Osteoblast (primary cell): ENCODE measurements around the gene NTRK2. TPM values are rescaled to one million over a fixed set of nuclear protein-coding genes. Genes with fewer than 3 reads are reported as not detected.

Source experiments
- DNase-seq: peaks from one replicate; pipeline ENCODE4 v3.0.0; 2011; ENCODE audit warnings: low spot score, mixed read lengths; ENCODE audit not compliant: insufficient read length; ENCODE audit errors: missing footprints
- H2AFZ ChIP-seq: 2 replicates; pipeline ENCODE4 v1.6.0; 2011; ENCODE audit warnings: mild to moderate bottlenecking, low read length
- H3K27ac ChIP-seq: 2 replicates; pipeline ENCODE4 v1.5.1; 2011; ENCODE audit warnings: mild to moderate bottlenecking, low read depth, low read length, moderate library complexity
- H3K27me3 ChIP-seq: 2 replicates; pipeline ENCODE4 v1.6.0; 2012; ENCODE audit warnings: mild to moderate bottlenecking, control low read depth, inconsistent platforms, low read length, moderate library complexity; ENCODE audit not compliant: insufficient read depth
- H3K36me3 ChIP-seq: 2 replicates; pipeline ENCODE4 v1.5.1; 2011; ENCODE audit warnings: mild to moderate bottlenecking, low read length, control low read depth, moderate library complexity; ENCODE audit not compliant: insufficient read depth
- H3K4me1 ChIP-seq: 2 replicates; pipeline ENCODE4 v1.5.1; 2011; ENCODE audit warnings: mild to moderate bottlenecking, low read length, control low read depth, moderate library complexity; ENCODE audit not compliant: insufficient read depth
- H3K4me2 ChIP-seq: 2 replicates; pipeline ENCODE4 v1.6.0; 2011; ENCODE audit warnings: mild to moderate bottlenecking, low read length; ENCODE audit not compliant: insufficient read depth
- H3K4me3 ChIP-seq: fragments of 200-600 bp; sonication (generic); 3 replicates; pipeline ENCODE4 v1.5.1; 2012; ENCODE audit warnings: mild to moderate bottlenecking, low read length, inconsistent platforms; ENCODE audit not compliant: insufficient read depth
- H3K79me2 ChIP-seq: 2 replicates; pipeline ENCODE4 v1.6.0; 2012; ENCODE audit warnings: mild to moderate bottlenecking, low read length, control low read depth, inconsistent platforms; ENCODE audit not compliant: insufficient read depth
- H3K9me3 ChIP-seq: 2 replicates; pipeline ENCODE4 v1.5.1; 2011; ENCODE audit warnings: low read depth, low read length, control low read depth
- H4K20me1 ChIP-seq: 2 replicates; pipeline ENCODE4 v1.6.0; 2012; ENCODE audit warnings: mild to moderate bottlenecking, low read length, control low read depth; ENCODE audit not compliant: insufficient read depth
- total RNA-seq: library from RNA; depleted of rRNA; stranded (reverse); fragments of >200 nt; gene quantifications from 2 replicates; pipeline ENCODE4 v1.2.3, GENCODE V29; 2012
- TF ChIP-seq, protein P1 (sequence below): IDR thresholded peaks from 2 replicates; pipeline ENCODE4 v1.5.1; 2011; ENCODE audit warnings: mild to moderate bottlenecking, low read depth, low read length, moderate library complexity; ENCODE audit errors: extremely low read depth

The NTRK2 gene
- total RNA-seq, 1 donor: 3.3 TPM

DNA sequence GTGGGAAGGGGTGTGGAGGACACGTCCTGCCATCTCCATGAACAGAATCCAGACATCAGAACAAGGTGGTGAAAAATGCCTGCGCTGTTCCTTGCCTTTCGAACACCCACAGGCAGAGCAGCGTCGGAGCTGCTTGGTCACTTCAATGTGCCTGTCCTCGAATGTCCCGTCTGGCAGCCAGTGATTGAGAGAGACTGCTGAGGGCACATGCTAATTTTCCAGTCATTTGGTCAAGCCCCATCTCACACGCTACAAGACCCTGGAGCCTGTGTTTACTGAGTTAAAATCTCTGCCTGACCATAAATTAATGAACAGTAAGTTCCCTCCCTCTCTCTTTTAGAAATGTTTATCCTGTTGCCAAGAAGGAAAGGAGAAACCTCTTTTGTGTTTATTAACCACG is 149.3 kb downstream of the NTRK2 start:
- Histone ChIP-seq H3K4me2 (no peak overlapping the region), H3K27me3 (no peaks in the 10 kb centered on the region), H3K27ac (no peak overlapping the region), H3K9me3 (no peaks in the 10 kb centered on the region), H3K4me1 (no peaks in the 10 kb centered on the region), H3K4me3 (no peak overlapping the region), H4K20me1 (no peaks in the 10 kb centered on the region), H3K36me3 (no peaks in the 10 kb centered on the region), H2AFZ (no peak overlapping the region), H3K79me2 (no peaks in the 10 kb centered on the region)
- no peak for DNase-seq
- TF ChIP-seq, protein P1, sequence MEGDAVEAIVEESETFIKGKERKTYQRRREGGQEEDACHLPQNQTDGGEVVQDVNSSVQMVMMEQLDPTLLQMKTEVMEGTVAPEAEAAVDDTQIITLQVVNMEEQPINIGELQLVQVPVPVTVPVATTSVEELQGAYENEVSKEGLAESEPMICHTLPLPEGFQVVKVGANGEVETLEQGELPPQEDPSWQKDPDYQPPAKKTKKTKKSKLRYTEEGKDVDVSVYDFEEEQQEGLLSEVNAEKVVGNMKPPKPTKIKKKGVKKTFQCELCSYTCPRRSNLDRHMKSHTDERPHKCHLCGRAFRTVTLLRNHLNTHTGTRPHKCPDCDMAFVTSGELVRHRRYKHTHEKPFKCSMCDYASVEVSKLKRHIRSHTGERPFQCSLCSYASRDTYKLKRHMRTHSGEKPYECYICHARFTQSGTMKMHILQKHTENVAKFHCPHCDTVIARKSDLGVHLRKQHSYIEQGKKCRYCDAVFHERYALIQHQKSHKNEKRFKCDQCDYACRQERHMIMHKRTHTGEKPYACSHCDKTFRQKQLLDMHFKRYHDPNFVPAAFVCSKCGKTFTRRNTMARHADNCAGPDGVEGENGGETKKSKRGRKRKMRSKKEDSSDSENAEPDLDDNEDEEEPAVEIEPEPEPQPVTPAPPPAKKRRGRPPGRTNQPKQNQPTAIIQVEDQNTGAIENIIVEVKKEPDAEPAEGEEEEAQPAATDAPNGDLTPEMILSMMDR: no peak

DNA sequence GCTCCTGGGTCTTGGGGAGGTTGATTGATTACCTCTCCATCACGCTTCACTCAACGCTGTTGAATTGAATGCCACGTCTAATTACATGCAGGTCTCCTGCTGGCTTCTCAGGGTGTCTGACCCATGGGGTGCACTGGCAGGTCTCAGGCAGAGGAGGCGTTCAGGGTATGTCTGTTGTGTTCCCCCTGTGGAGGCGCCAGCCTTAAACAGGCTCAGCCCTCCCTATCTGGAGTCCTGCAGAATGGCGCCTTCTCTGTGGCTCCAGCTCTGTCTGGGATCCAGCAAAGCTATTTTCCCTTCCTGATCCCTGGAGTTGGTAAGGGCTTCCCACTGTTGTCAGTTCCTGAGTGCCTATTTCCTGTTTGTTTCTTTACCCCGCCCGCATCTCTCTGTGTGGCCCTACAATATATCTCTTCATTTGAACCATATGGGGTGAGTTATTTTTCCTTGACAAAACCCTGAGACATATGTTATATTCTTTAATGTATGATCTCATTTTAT is 150.0 kb downstream of the NTRK2 start:
- H3K9me3 ChIP-seq: no peaks in the 10 kb centered on the region
- no peak overlapping the region for H3K27ac ChIP-seq
- H3K4me2 ChIP-seq: no peak overlapping the region
- H3K79me2 ChIP-seq: no peaks in the 10 kb centered on the region
- H4K20me1 ChIP-seq: no peaks in the 10 kb centered on the region
- TF ChIP-seq, protein P1: no peak
- no peak overlapping the region for H2AFZ ChIP-seq
- no peaks in the 10 kb centered on the region for H3K36me3 ChIP-seq
- DNase-seq: no peak
- no peak overlapping the region for H3K4me3 ChIP-seq
- H3K4me1 ChIP-seq: no peaks in the 10 kb centered on the region
- no peaks in the 10 kb centered on the region for H3K27me3 ChIP-seq

GRCh38 chr9:84821431-84821830 is 151.9 kb downstream of the NTRK2 start:
- no peaks in the 10 kb centered on the region for H3K36me3 ChIP-seq
- H3K27me3 ChIP-seq: no peaks in the 10 kb centered on the region
- no peaks in the 10 kb centered on the region for H3K4me1 ChIP-seq
- H3K27ac ChIP-seq: no peak overlapping the region
- TF ChIP-seq, protein P1: no peak
- no peaks in the 10 kb centered on the region for H3K79me2 ChIP-seq
- no peaks in the 10 kb centered on the region for H3K9me3 ChIP-seq
- H3K4me2 ChIP-seq: no peak overlapping the region
- H2AFZ ChIP-seq: no peak overlapping the region
- no peaks in the 10 kb centered on the region for H4K20me1 ChIP-seq
- no peak for DNase-seq
- H3K4me3 ChIP-seq: no peak overlapping the region

- Histone ChIP-seq H3K27ac (no peak overlapping the region), H3K9me3 (no peaks in the 10 kb centered on the region), H2AFZ (no peak overlapping the region), H4K20me1 (no peaks in the 10 kb centered on the region), H3K4me3 (no peak overlapping the region), H3K79me2 (no peaks in the 10 kb centered on the region), H3K4me2 (no peak overlapping the region), H3K27me3 (no peaks in the 10 kb centered on the region), H3K4me1 (no peaks in the 10 kb centered on the region), H3K36me3 (no peaks in the 10 kb centered on the region)
- TF ChIP-seq, protein P1: no peak
- no peak for DNase-seq
Observed at GRCh38 chr9:84822589-84823233, 153.2 kb downstream of the NTRK2 start.
